Endothelial cell (in vitro differentiated cells): ENCODE results near the gene PTGER3. TPM values are rescaled to one million over a fixed set of nuclear protein-coding genes. Genes with fewer than 3 reads are reported as not detected.

Experiments used
- DNase-seq: peaks from one replicate; pipeline ENCODE4 v3.0.0; 2021; ENCODE audit warnings: low spot score
- H3K27ac Mint-ChIP-seq: one replicate; pipeline ENCODE4 v1.8.0; 2021; ENCODE audit warnings: mixed read lengths, inconsistent platforms; ENCODE audit not compliant: unreplicated experiment
- H3K27me3 Mint-ChIP-seq: one replicate; pipeline ENCODE4 v1.8.0; 2021; ENCODE audit warnings: mild to moderate bottlenecking, moderate library complexity, mixed read lengths, inconsistent platforms; ENCODE audit not compliant: unreplicated experiment
- H3K36me3 Mint-ChIP-seq: one replicate; pipeline ENCODE4 v1.8.0; 2021; ENCODE audit warnings: mild to moderate bottlenecking, low read depth, mixed read lengths, inconsistent platforms; ENCODE audit not compliant: unreplicated experiment
- H3K4me1 Mint-ChIP-seq: one replicate; pipeline ENCODE4 v1.8.0; 2021; ENCODE audit warnings: mild to moderate bottlenecking, mixed read lengths, inconsistent platforms; ENCODE audit not compliant: unreplicated experiment
- H3K4me3 Mint-ChIP-seq: one replicate; pipeline ENCODE4 v1.8.0; 2021; ENCODE audit warnings: mild to moderate bottlenecking, mixed read lengths, inconsistent platforms; ENCODE audit not compliant: unreplicated experiment
- H3K9me3 Mint-ChIP-seq: one replicate; pipeline ENCODE4 v1.8.0; 2021; ENCODE audit warnings: mixed read lengths, inconsistent platforms; ENCODE audit not compliant: unreplicated experiment
- CTCF ChIP-seq: fragments of 200-600 bp; sonication (generic); IDR thresholded peaks from one replicate; pipeline ENCODE4 v1.5.0; 2021; ENCODE audit warnings: antibody characterized with exemption; ENCODE audit not compliant: unreplicated experiment
- total RNA-seq: library from RNA; stranded (reverse); fragmentation: NEBNext Ultra II Directional; extraction: Animal tissue kit (Norgen Biotek cat#: 25700); gene quantifications from one replicate; pipeline ENCODE4 v1.2.1, GENCODE V29; 2021; ENCODE audit not compliant: unreplicated experiment

The PTGER3 gene
- total RNA-seq, 1 donor from 2014 or later, result 6.5 TPM

GRCh38 chr1:70966018-70966638 is 81.5 kb downstream of the PTGER3 start:
- Mint-ChIP-seq H3K36me3 (no peaks in the 10 kb centered on the region), H3K27me3 (no peaks in the 10 kb centered on the region), H3K4me3 (no peak overlapping the region), H3K4me1 (no peaks in the 10 kb centered on the region), H3K27ac (no peak overlapping the region), H3K9me3 (no peaks in the 10 kb centered on the region)
- TF ChIP-seq CTCF, result peak; percentile 93
- no peak for DNase-seq

GRCh38 chr1:70963374-70963773 is 84.2 kb downstream of the PTGER3 start:
- no peak for TF ChIP-seq CTCF
- DNase-seq, result no peak
- H3K27ac Mint-ChIP-seq, result no peak overlapping the region
- H3K9me3 Mint-ChIP-seq, result no peaks in the 10 kb centered on the region
- H3K27me3 Mint-ChIP-seq, result no peaks in the 10 kb centered on the region
- H3K4me1 Mint-ChIP-seq, result no peaks in the 10 kb centered on the region
- no peak overlapping the region for H3K4me3 Mint-ChIP-seq
- no peaks in the 10 kb centered on the region for H3K36me3 Mint-ChIP-seq

GRCh38 chr1:70961374-70961975 is 86.1 kb downstream of the PTGER3 start:
- Mint-ChIP-seq H3K36me3 (no peaks in the 10 kb centered on the region), H3K27ac (no peak overlapping the region), H3K27me3 (no peaks in the 10 kb centered on the region), H3K4me1 (no peaks in the 10 kb centered on the region), H3K4me3 (no peak overlapping the region), H3K9me3 (no peaks in the 10 kb centered on the region)
- DNase-seq, result no peak
- no peak for TF ChIP-seq CTCF

- H3K4me1 Mint-ChIP-seq, result no peaks in the 10 kb centered on the region
- TF ChIP-seq CTCF, result no peak
- H3K9me3 Mint-ChIP-seq, result no peaks in the 10 kb centered on the region
- H3K4me3 Mint-ChIP-seq, result no peak overlapping the region
- H3K27ac Mint-ChIP-seq, result no peak overlapping the region
- H3K27me3 Mint-ChIP-seq, result peaks cover 3% of the 10 kb centered on the region
- no peaks in the 10 kb centered on the region for H3K36me3 Mint-ChIP-seq
- no peak for DNase-seq
Measured at GRCh38 chr1:70948396-70949017, 99.1 kb downstream of the PTGER3 start.

- H3K27ac Mint-ChIP-seq, result no peak overlapping the region
- H3K4me1 Mint-ChIP-seq, result no peaks in the 10 kb centered on the region
- no peak for TF ChIP-seq CTCF
- no peaks in the 10 kb centered on the region for H3K9me3 Mint-ChIP-seq
- no peak overlapping the region for H3K4me3 Mint-ChIP-seq
- no peaks in the 10 kb centered on the region for H3K36me3 Mint-ChIP-seq
- H3K27me3 Mint-ChIP-seq, result peaks cover 3% of the 10 kb centered on the region
- no peak for DNase-seq
Measured at GRCh38 chr1:70947835-70948234, 99.8 kb downstream of the PTGER3 start.
